CD8-positive, alpha-beta memory T cell (primary cell): ENCODE measurements around the gene TFG. TPM values are rescaled to one million over a fixed set of nuclear protein-coding genes. Genes with fewer than 3 reads are reported as not detected.

Experiments
- CTCF ChIA-PET: fragments of 350-600 bp; sonication (Branson Sonifier 250); formaldehyde crosslinking; loops from one replicate; lab custom pipeline; 2021; ENCODE audit warnings: antibody characterized with exemption; lab: Charles Lee
- POLR2A ChIA-PET: fragments of 350-600 bp; sonication (Branson Sonifier 250); formaldehyde crosslinking; loops from one replicate; lab custom pipeline; 2021; ENCODE audit warnings: antibody characterized with exemption; lab: Charles Lee
- DNase-seq, 5 donors: peaks; one replicate each; pipeline versions ENCODE4 v3.0.0 to v3.0.0-alpha.2; 2020 to 2022; ENCODE audit warnings: mixed read lengths in 1 of 5
- H3K27ac ChIP-seq: one replicate; pipeline ENCODE4 v1.7.0; 2013; ENCODE audit warnings: low read depth, mild to moderate bottlenecking, low read length, moderate library complexity
- H3K27me3 ChIP-seq: 2 replicates; pipeline ENCODE4 v1.7.0; 2013; ENCODE audit warnings: low read length, mild to moderate bottlenecking; ENCODE audit not compliant: insufficient read depth, poor library complexity, severe bottlenecking
- H3K36me3 ChIP-seq: 2 replicates; pipeline ENCODE4 v1.7.0; 2013; ENCODE audit warnings: mild to moderate bottlenecking, low read length, moderate library complexity; ENCODE audit not compliant: insufficient read depth
- H3K4me1 ChIP-seq: 2 replicates; pipeline ENCODE4 v1.7.0; 2013; ENCODE audit warnings: mild to moderate bottlenecking, low read length, moderate library complexity; ENCODE audit not compliant: insufficient read depth
- H3K4me3 ChIP-seq: 2 replicates; pipeline ENCODE4 v1.7.0; 2013; ENCODE audit warnings: mild to moderate bottlenecking, low read length
- H3K9me3 ChIP-seq: 2 replicates; pipeline ENCODE4 v1.7.0; 2013; ENCODE audit warnings: mild to moderate bottlenecking, low read length
- H3K27ac Mint-ChIP-seq, 8 donors: one replicate each; pipeline ENCODE4 v1.8.0; 2020 to 2021; ENCODE audit warnings: mixed read lengths in 8 of 8, mild to moderate bottlenecking in 6 of 8, inconsistent platforms in 3 of 8, moderate library complexity in 3 of 8
- H3K27me3 Mint-ChIP-seq, 2 donors: one replicate each; pipeline ENCODE4 v1.8.0; 2020 to 2021; ENCODE audit warnings: mixed read lengths in 2 of 2, mild to moderate bottlenecking in 1 of 2, moderate library complexity in 1 of 2
- H3K36me3 Mint-ChIP-seq, 3 donors: one replicate each; pipeline ENCODE4 v1.8.0; 2020 to 2021; ENCODE audit warnings: mixed read lengths in 3 of 3, inconsistent platforms in 1 of 3, mild to moderate bottlenecking in 1 of 3
- H3K4me1 Mint-ChIP-seq, 3 donors: one replicate each; pipeline ENCODE4 v1.8.0; 2020 to 2021; ENCODE audit warnings: mixed read lengths in 3 of 3, inconsistent platforms in 1 of 3, mild to moderate bottlenecking in 1 of 3
- H3K4me3 Mint-ChIP-seq, 7 donors: one replicate each; pipeline ENCODE4 v1.8.0; 2020 to 2021; ENCODE audit warnings: mixed read lengths in 7 of 7, mild to moderate bottlenecking in 6 of 7, moderate library complexity in 4 of 7, inconsistent platforms in 2 of 7
- H3K9me3 Mint-ChIP-seq, 5 donors: one replicate each; pipeline ENCODE4 v1.8.0; 2020 to 2022; ENCODE audit warnings: mixed read lengths in 5 of 5, mild to moderate bottlenecking in 3 of 5, moderate library complexity in 2 of 5, inconsistent platforms in 1 of 5
- polyA plus RNA-seq: library from polyadenylated mRNA; unstranded; fragments of 300-500 nt; fragmentation: Illumina TruSeq; gene quantifications from one replicate; pipeline ENCODE4 v1.2.3, GENCODE V29; 2021
- total RNA-seq, 2 experiments: library from RNA; stranded (reverse); gene quantifications; one replicate each; pipeline ENCODE4 v1.2.3, GENCODE V29; 2021

Gene TFG
- total and polyA plus RNA-seq, 3 experiments from 2014 or later, result 45.4 to 50.6 (median 49.7) TPM

- POLR2A ChIA-PET, result no interaction called here
- Mint-ChIP-seq H3K9me3 (peaks cover 3 to 5% (median 4%) of the 10 kb centered on the region in 5 donors), H3K4me1 (no peaks in the 10 kb centered on the region), H3K27ac (no peak overlapping the region), H3K4me3 (no peak overlapping the region), H3K36me3 (no peaks in the 10 kb centered on the region), H3K27me3 (peaks cover 0 to 3% of the 10 kb centered on the region in 2 donors)
- Histone ChIP-seq H3K27ac (no peak overlapping the region), H3K4me1 (no peaks in the 10 kb centered on the region), H3K36me3 (no peaks in the 10 kb centered on the region), H3K9me3 (peaks cover 3% of the 10 kb centered on the region), H3K27me3 (no peaks in the 10 kb centered on the region), H3K4me3 (no peak overlapping the region)
- DNase-seq, result no peak
- CTCF ChIA-PET, result interaction anchor here (1.2 kb wide), 1 partner anchor 10 kb away, joined by 3 read pairs; no protein-coding TSS in a partner anchor
Observed at GRCh38 chr3:100783619-100784018, 74.3 kb downstream of the TFG start.

GRCh38 chr3:100789579-100789978 is 80.3 kb downstream of the TFG start:
- Mint-ChIP-seq H3K36me3 (no peaks in the 10 kb centered on the region), H3K9me3 (peaks cover 1 to 4% (median 3%) of the 10 kb centered on the region in 5 donors), H3K27me3 (peaks cover 0 to 4% of the 10 kb centered on the region in 2 donors), H3K27ac (no peak overlapping the region), H3K4me3 (no peak overlapping the region), H3K4me1 (no peaks in the 10 kb centered on the region)
- no peak overlapping the region for H3K4me3 ChIP-seq
- no peaks in the 10 kb centered on the region for H3K4me1 ChIP-seq
- no peak overlapping the region for H3K27ac ChIP-seq
- H3K36me3 ChIP-seq, result no peaks in the 10 kb centered on the region
- POLR2A ChIA-PET, result no interaction called here
- DNase-seq, result no peak
- CTCF ChIA-PET, result no interaction called here
- H3K9me3 ChIP-seq, result peaks cover 3% of the 10 kb centered on the region
- no peaks in the 10 kb centered on the region for H3K27me3 ChIP-seq

- Histone ChIP-seq H3K27me3 (no peaks in the 10 kb centered on the region), H3K4me1 (no peaks in the 10 kb centered on the region), H3K4me3 (no peak overlapping the region), H3K27ac (no peak overlapping the region), H3K9me3 (no peaks in the 10 kb centered on the region), H3K36me3 (no peaks in the 10 kb centered on the region)
- H3K4me1 Mint-ChIP-seq, result peaks cover 5 to 6% (median 5%) of the 10 kb centered on the region in 3 donors
- DNase-seq, result no peak
- H3K27ac Mint-ChIP-seq, result peak overlapping the region in 1 of 8 donors; percentile 55
- no peaks in the 10 kb centered on the region for H3K9me3 Mint-ChIP-seq
- ChIA-PET POLR2A (no interaction called here), CTCF (no interaction called here)
- peaks cover 0 to 4% of the 10 kb centered on the region in 2 donors for H3K27me3 Mint-ChIP-seq
- no peaks in the 10 kb centered on the region for H3K36me3 Mint-ChIP-seq
- no peak overlapping the region for H3K4me3 Mint-ChIP-seq
Observed at GRCh38 chr3:100796556-100796955, 87.3 kb downstream of the TFG start.

- Histone ChIP-seq H3K9me3 (no peaks in the 10 kb centered on the region), H3K4me1 (no peaks in the 10 kb centered on the region), H3K27me3 (no peaks in the 10 kb centered on the region), H3K36me3 (no peaks in the 10 kb centered on the region), H3K27ac (no peak overlapping the region), H3K4me3 (no peak overlapping the region)
- no peaks in the 10 kb centered on the region for H3K36me3 Mint-ChIP-seq
- H3K27me3 Mint-ChIP-seq, result peaks cover 0 to 4% of the 10 kb centered on the region in 2 donors
- CTCF ChIA-PET, result no interaction called here
- H3K9me3 Mint-ChIP-seq, result no peaks in the 10 kb centered on the region
- H3K4me3 Mint-ChIP-seq, result no peak overlapping the region
- H3K27ac Mint-ChIP-seq, result no peak overlapping the region
- peaks cover 5 to 6% (median 5%) of the 10 kb centered on the region in 3 donors for H3K4me1 Mint-ChIP-seq
- POLR2A ChIA-PET, result no interaction called here
- DNase-seq, result no peak
Observed at GRCh38 chr3:100798012-100798411, 88.7 kb downstream of the TFG start.

Other genes starting within 250 kb of the TFG start
- gene TMEM45A, start 216.9 kb upstream of the TFG start, total RNA-seq, result under 1 TPM; 0.44 to 0.50 TPM
- not detected for gene TMEM45A, start 216.9 kb upstream of the TFG start, polyA plus RNA-seq
- gene ADGRG7, start 99.9 kb upstream of the TFG start, total RNA-seq, result not detected
- not detected for gene ADGRG7, start 99.9 kb upstream of the TFG start, polyA plus RNA-seq